Testis (tissue), 3 donors: Measurements from ENCODE around the gene RPS21. TPM values are rescaled to one million over a fixed set of nuclear protein-coding genes. Genes with fewer than 3 reads are reported as not detected.

ENCODE experiments used
- DNase-seq: peaks from one replicate; pipeline ENCODE4 v3.0.0-alpha.2; 2019
- H3K27ac ChIP-seq, 2 donors: fragments of 200-600 bp; sonication (generic); one replicate each; pipeline ENCODE4 v1.5.1; 2019
- H3K27me3 ChIP-seq: fragments of 200-600 bp; sonication (generic); one replicate; pipeline ENCODE4 v1.5.1; 2019
- H3K36me3 ChIP-seq: fragments of 200-600 bp; sonication (generic); one replicate; pipeline ENCODE4 v1.5.1; 2017; ENCODE audit warnings: low read depth; ENCODE audit errors: missing control alignments
- H3K4me1 ChIP-seq: fragments of 200-600 bp; sonication (generic); one replicate; pipeline ENCODE4 v1.5.1; 2019
- H3K4me3 ChIP-seq, 2 donors: fragments of 200-600 bp; sonication (generic); one replicate each; pipeline ENCODE4 v1.5.1; 2017 to 2019
- H3K9me3 ChIP-seq: fragments of 200-600 bp; sonication (generic); one replicate; pipeline ENCODE4 v1.5.1; 2017
- CTCF ChIP-seq, 3 experiments: fragments of 450-650 bp in 2 of 3; fragments of 200-600 bp in 1 of 3; sonication (generic) in 1 of 3; IDR thresholded peaks; one replicate each; pipeline ENCODE4 v1.5.1; 2016 to 2019; ENCODE audit warnings: antibody characterized with exemption in 3 of 3, mild to moderate bottlenecking in 2 of 3, moderate library complexity in 1 of 3
- POLR2A ChIP-seq: fragments of 450-650 bp; IDR thresholded peaks from one replicate; pipeline ENCODE4 v1.6.1; 2017; ENCODE audit warnings: antibody characterized with exemption, mild to moderate bottlenecking, moderate library complexity
- WGBS, 2 donors: methylation state at CpG; one replicate each; pipeline ENCODE4 v1.1.5; 2018; 5-methylcytosine and 5-hydroxymethylcytosine counted together
- intact Hi-C: fragments of 100-400 bp; cut with DNase I; formaldehyde crosslinking; loops from one replicate; pipeline ENCODE4 v1.15.1; 2023; ENCODE audit warnings: low total_unique reads
- polyA plus RNA-seq: library from polyadenylated mRNA; stranded (reverse); fragments of 350-450 nt; fragmentation: Illumina TruSeq; extraction: RNeasy Lipid Tissue Mini Kit (QIAGEN cat#74804); gene quantifications from one replicate; pipeline ENCODE4 v1.2.3, GENCODE V29; 2014; ENCODE audit warnings: low read depth, low replicate concordance; ENCODE audit not compliant: insufficient read depth
- total RNA-seq, 2 donors: library from RNA; depleted of rRNA; stranded (reverse); fragments of >200 nt; gene quantifications; one replicate each; pipeline ENCODE4 v1.2.3, GENCODE V29; 2016

Gene RPS21
- total and polyA plus RNA-seq, 3 donors from 2014 or later = 548 to 1,387 (median 1,052) TPM

GRCh38 chr20:62393335-62393665, 6.4 kb downstream of the RPS21 start:
- no peak overlapping the region for H3K4me3 ChIP-seq
- intact Hi-C loops = no loop called here
- no peak for TF ChIP-seq POLR2A
- TF ChIP-seq CTCF (IDR thresholded peaks at IDR 0.05) = no peak
- H3K27me3 ChIP-seq = no peaks in the 10 kb centered on the region
- peaks cover 11% of the 10 kb centered on the region for H3K4me1 ChIP-seq
- no peaks in the 10 kb centered on the region for H3K9me3 ChIP-seq
- H3K27ac ChIP-seq = no peak overlapping the region
- DNase-seq = no peak
- H3K36me3 ChIP-seq = no peaks in the 10 kb centered on the region
- WGBS, 2 donors = 77 to 94% methylated on average over 11 to 12 of the region's 12 CpGs

GRCh38 chr20:62393830-62394229, 6.9 kb downstream of the RPS21 start:
- Histone ChIP-seq H3K4me3 (no peak overlapping the region), H3K27ac (no peak overlapping the region), H3K9me3 (no peaks in the 10 kb centered on the region), H3K36me3 (no peaks in the 10 kb centered on the region), H3K27me3 (no peaks in the 10 kb centered on the region), H3K4me1 (peaks cover 11% of the 10 kb centered on the region)
- intact Hi-C loops = no loop called here
- TF ChIP-seq CTCF (IDR thresholded peaks at IDR 0.05) (no peak), POLR2A (no peak)
- DNase-seq = no peak
- 91 to 96% methylated on average over 10 to 24 of the region's 24 CpGs for WGBS, 2 donors

- no peaks in the 10 kb centered on the region for H3K27me3 ChIP-seq
- TF ChIP-seq POLR2A (no peak), CTCF (IDR thresholded peaks at IDR 0.05) (no peak)
- DNase-seq = no peak
- H3K9me3 ChIP-seq = no peaks in the 10 kb centered on the region
- 91 to 97% methylated on average over 17 to 44 of the region's 44 CpGs for WGBS, 2 donors
- no peak overlapping the region for H3K4me3 ChIP-seq
- intact Hi-C loops = no loop called here
- H3K27ac ChIP-seq = no peak overlapping the region
- H3K4me1 ChIP-seq = peaks cover 11% of the 10 kb centered on the region
- H3K36me3 ChIP-seq = no peaks in the 10 kb centered on the region
These were observed 7.6 kb downstream of the RPS21 start for GRCh38 chr20:62394248-62395245.

GRCh38 chr20:62395311-62396242, 8.7 kb downstream of the RPS21 start:
- DNase-seq = no peak
- intact Hi-C loops = no loop called here
- 92 to 96% methylated on average over 15 to 24 of the region's 27 CpGs for WGBS, 2 donors
- H3K27me3 ChIP-seq = no peaks in the 10 kb centered on the region
- H3K4me1 ChIP-seq = peaks cover 7% of the 10 kb centered on the region
- no peak overlapping the region for H3K4me3 ChIP-seq
- H3K27ac ChIP-seq = no peak overlapping the region
- H3K9me3 ChIP-seq = no peaks in the 10 kb centered on the region
- H3K36me3 ChIP-seq = no peaks in the 10 kb centered on the region
- no peak for TF ChIP-seq CTCF (IDR thresholded peaks at IDR 0.05)
- TF ChIP-seq POLR2A = no peak
